SK-N-SH (cell line): ENCODE measurements around the gene NOP58. TPM values are rescaled to one million over a fixed set of nuclear protein-coding genes. Genes with fewer than 3 reads are reported as not detected.

Source experiments
- CTCF ChIA-PET: fragments of 300-600, 350-600 bp; formaldehyde crosslinking; extraction: SDS; loops from one replicate; lab custom pipeline; 2021; lab: Yijun Ruan, JAX
- POLR2A ChIA-PET: fragments of 350-600 bp; sonication (Branson Sonifier 250); formaldehyde crosslinking; extraction: SDS; loops from one replicate; lab custom pipeline; 2020; ENCODE audit warnings: antibody characterized with exemption, inconsistent platforms; lab: Yijun Ruan, JAX
- DNase-seq: peaks from one replicate; pipeline ENCODE4 v3.0.0; 2012
- H2AFZ ChIP-seq: fragments of 200-600 bp; sonication (generic); 2 replicates; pipeline ENCODE4 v1.8.1; 2016; ENCODE audit warnings: antibody characterized with exemption, mild to moderate bottlenecking, low read depth
- H3F3A ChIP-seq: fragments of 200-600 bp; sonication (generic); replicated peaks from 2 replicates; pipeline ENCODE3; 2016; ENCODE audit warnings: antibody characterized with exemption, mild to moderate bottlenecking; ENCODE audit not compliant: insufficient read depth
- H3K27ac ChIP-seq, 2 experiments: fragments of 200-500 bp in 1 of 2; fragments of 200-600 bp in 1 of 2; sonication (Bioruptor generic) in 1 of 2; sonication (generic), shearing (Covaris generic) in 1 of 2; 2 replicates each; pipeline versions ENCODE4 v1.5.1 to v1.6.1; 2014 to 2016; ENCODE audit warnings: low read depth in 2 of 2, inconsistent platforms in 1 of 2, low read length in 1 of 2, mild to moderate bottlenecking in 1 of 2, mixed read lengths in 1 of 2
- H3K27me3 ChIP-seq: fragments of 200-600 bp; sonication (generic), shearing (Covaris generic); 2 replicates; pipeline ENCODE4 v1.6.1; 2016; ENCODE audit warnings: mixed run types; ENCODE audit not compliant: insufficient read depth
- H3K36me3 ChIP-seq, 2 experiments: fragments of 200-500 bp in 1 of 2; fragments of 200-600 bp in 1 of 2; sonication (Bioruptor generic) in 1 of 2; sonication (generic) in 1 of 2; replicated peaks in 1 of 2; 2 replicates each; pipeline versions ENCODE3 to v1.5.1; 2014 to 2016; ENCODE audit warnings: low read length in 1 of 2, mild to moderate bottlenecking in 1 of 2; ENCODE audit not compliant: insufficient read depth in 2 of 2, control insufficient read depth in 1 of 2
- H3K4me1 ChIP-seq, 2 experiments: fragments of 200-500 bp in 1 of 2; fragments of 200-600 bp in 1 of 2; sonication (Bioruptor generic) in 1 of 2; sonication (generic), shearing (Covaris generic) in 1 of 2; 2 replicates each; pipeline versions ENCODE4 v1.5.1 to v1.6.1; 2014 to 2016; ENCODE audit warnings: low read depth in 1 of 2, low read length in 1 of 2, mixed run types in 1 of 2; ENCODE audit not compliant: insufficient read depth in 2 of 2, control insufficient read depth in 1 of 2
- H3K4me2 ChIP-seq: fragments of 200-600 bp; sonication (generic), shearing (Covaris generic); 2 replicates; pipeline ENCODE4 v1.6.1; 2017; ENCODE audit warnings: mixed run types
- H3K4me3 ChIP-seq, 2 experiments: fragments of 200-500 bp in 1 of 2; fragments of 200-600 bp in 1 of 2; sonication (Bioruptor generic) in 1 of 2; sonication (generic), shearing (Covaris generic) in 1 of 2; 2 replicates each; pipeline versions ENCODE4 v1.5.1 to v1.8.1; 2014 to 2016; ENCODE audit warnings: low read depth in 2 of 2, inconsistent platforms in 1 of 2, low read length in 1 of 2, mild to moderate bottlenecking in 1 of 2, mixed read lengths in 1 of 2, moderate library complexity in 1 of 2
- H3K79me2 ChIP-seq: fragments of 200-600 bp; sonication (generic); 2 replicates; pipeline ENCODE4 v1.8.1; 2017; ENCODE audit warnings: mild to moderate bottlenecking; ENCODE audit not compliant: insufficient read depth
- H3K9ac ChIP-seq: fragments of 200-600 bp; sonication (generic); 2 replicates; pipeline ENCODE4 v1.6.1; 2017; ENCODE audit warnings: mixed run types
- H3K9me2 ChIP-seq: fragments of 200-600 bp; sonication (generic); 2 replicates; pipeline ENCODE4 v1.6.1; 2017; ENCODE audit warnings: mixed run types
- H3K9me3 ChIP-seq: fragments of 200-600 bp; sonication (generic); 2 replicates; pipeline ENCODE4 v1.6.1; 2017; ENCODE audit warnings: mixed run types, mild to moderate bottlenecking, moderate library complexity
- H4K20me1 ChIP-seq: fragments of 200-600 bp; sonication (generic); 2 replicates; pipeline ENCODE4 v1.6.1; 2017; ENCODE audit warnings: mild to moderate bottlenecking, mixed run types; ENCODE audit not compliant: insufficient read depth
- CTCF ChIP-seq: fragments of 200-600 bp; sonication (generic); IDR thresholded peaks from 2 replicates; pipeline ENCODE4 v1.6.1; 2017; ENCODE audit warnings: antibody characterized with exemption, mild to moderate bottlenecking, moderate library complexity
- ELF1 ChIP-seq: IDR thresholded peaks from 2 replicates; pipeline ENCODE4 v1.4.0; 2012
- GABPA ChIP-seq: IDR thresholded peaks from 2 replicates; pipeline ENCODE4 v1.4.0; 2012; ENCODE audit warnings: low read depth, mild to moderate bottlenecking
- IRF3 ChIP-seq: fragments of 150-350 bp; IDR thresholded peaks from 2 replicates; pipeline ENCODE4 v1.6.1; 2016; ENCODE audit warnings: mild to moderate bottlenecking, low read depth, low read length
- MXI1 ChIP-seq: IDR thresholded peaks from 2 replicates; pipeline ENCODE4 v1.6.1; 2012; ENCODE audit warnings: mild to moderate bottlenecking, low read depth, low read length, improper control_type of control experiment
- NRF1 ChIP-seq: IDR thresholded peaks from 2 replicates; pipeline ENCODE4 v1.6.1; 2012; ENCODE audit warnings: low read depth, mild to moderate bottlenecking, low read length
- PBX3 ChIP-seq: IDR thresholded peaks from 2 replicates; pipeline ENCODE4; 2012
- POLR2AphosphoS5 ChIP-seq: IDR thresholded peaks from 2 replicates; pipeline ENCODE4 v1.6.1; 2012; ENCODE audit warnings: low read depth, low read length
- RAD21 ChIP-seq: IDR thresholded peaks from 2 replicates; pipeline ENCODE4 v1.6.1; 2012; ENCODE audit warnings: mild to moderate bottlenecking, low read length
- RCOR1 ChIP-seq: fragments of 150-350 bp; IDR thresholded peaks from 2 replicates; pipeline ENCODE4 v1.6.1; 2017; ENCODE audit warnings: antibody characterized with exemption, low read length
- REST ChIP-seq: IDR thresholded peaks from 2 replicates; pipeline ENCODE4 v1.6.1; 2012; ENCODE audit warnings: mild to moderate bottlenecking, low read depth, low read length, moderate library complexity
- RXRA ChIP-seq: IDR thresholded peaks from 2 replicates; pipeline ENCODE4 v1.4.0; 2012; ENCODE audit warnings: low read depth, mild to moderate bottlenecking, borderline replicate concordance
- SMC3 ChIP-seq: IDR thresholded peaks from 2 replicates; pipeline ENCODE4 v1.6.1; 2012; ENCODE audit warnings: low read depth, low read length, improper control_type of control experiment
- TCF12 ChIP-seq: IDR thresholded peaks from 2 replicates; pipeline ENCODE4 v1.4.0; 2012
- TEAD4 ChIP-seq: IDR thresholded peaks from 2 replicates; pipeline ENCODE4 v1.4.0; 2012; ENCODE audit warnings: mild to moderate bottlenecking, borderline replicate concordance; ENCODE audit not compliant: insufficient read depth
- USF2 ChIP-seq: fragments of 150-350 bp; IDR thresholded peaks from 2 replicates; pipeline ENCODE4 v1.6.1; 2017; ENCODE audit warnings: antibody characterized with exemption, low read length, low read depth, borderline replicate concordance
- WGBS: methylation state at CpG from one replicate; pipeline ENCODE4 v1.1.6; 2017; ENCODE audit warnings: low lambda C conversion rate; 5-methylcytosine and 5-hydroxymethylcytosine counted together
- polyA plus RNA-seq, 3 experiments: library from polyadenylated mRNA; depleted of rRNA; stranded (reverse); fragments of >200 nt; gene quantifications; 2 replicates each; pipeline ENCODE4 v1.2.3, GENCODE V29; 2012

NOP58 gene
- polyA plus RNA-seq, 1 of the 3 experiments (the other 2 are of a cell fraction): 37.4 TPM

GRCh38 chr2:202278944-202279343, 13.4 kb downstream of the NOP58 start:
- no peak overlapping the region; a peak in 1 of 4 replicates for H3K4me3 ChIP-seq
- CTCF ChIA-PET: interaction anchor here (0.6 to 2.3 kb wide), 14 partner anchors 12 to 266 kb away, joined by 3 to 9 read pairs (median 4); partner anchors contain the start of gene BMPR2
- H3K9ac ChIP-seq: peak overlapping the region; percentile 19; the same call in 1 of the 2 replicates
- WGBS: 33% methylated on average over 1 of the region's 1 CpG
- H4K20me1 ChIP-seq: peaks cover 78% of the 10 kb centered on the region
- POLR2A ChIA-PET: no interaction called here
- no peak overlapping the region for H2AFZ ChIP-seq
- peaks cover 100% of the 10 kb centered on the region for H3K79me2 ChIP-seq
- no peaks in the 10 kb centered on the region for H3K9me2 ChIP-seq
- peaks cover 31% of the 10 kb centered on the region for H3F3A ChIP-seq
- no peaks in the 10 kb centered on the region for H3K27me3 ChIP-seq
- TF ChIP-seq RAD21 (peak; percentile 70), USF2 (no peak), TEAD4 (no peak), TCF12 (no peak), REST (peak; percentile 75), POLR2AphosphoS5 (no peak), SMC3 (peak; percentile 43), NRF1 (no peak), ELF1 (no peak), CTCF (peak; percentile 76)
- H3K9me3 ChIP-seq: no peaks in the 10 kb centered on the region
- peaks cover 50 to 71% of the 10 kb centered on the region in 2 experiments for H3K36me3 ChIP-seq
- H3K4me2 ChIP-seq: peak overlapping the region; percentile 35; the same call in 1 of the 2 replicates
- peak overlapping the region in 1 of 2 experiments; percentile 61; a peak in 2 of 4 replicates for H3K27ac ChIP-seq
- peaks cover 0 to 13% of the 10 kb centered on the region in 2 experiments; a peak in 2 of 4 replicates for H3K4me1 ChIP-seq
- DNase-seq: peak; percentile 53

- no peaks in the 10 kb centered on the region for H3K9me3 ChIP-seq
- H3K9me2 ChIP-seq: no peaks in the 10 kb centered on the region
- no peak overlapping the region for H3K27ac ChIP-seq
- H3K9ac ChIP-seq: no peak overlapping the region
- 0 out of 2 replicates have a peak, but pooled peaks cover 5% of the 10 kb centered on the region for H4K20me1 ChIP-seq
- no peak overlapping the region for H3K4me3 ChIP-seq
- H3K79me2 ChIP-seq: peaks cover 81% of the 10 kb centered on the region
- ChIA-PET CTCF (no interaction called here), POLR2A (no interaction called here)
- H3K27me3 ChIP-seq: no peaks in the 10 kb centered on the region
- H3K36me3 ChIP-seq: peaks cover 61 to 78% of the 10 kb centered on the region in 2 experiments
- H3K4me2 ChIP-seq: no peak overlapping the region
- DNase-seq: no peak
- peaks cover 39% of the 10 kb centered on the region for H3F3A ChIP-seq
- no peak overlapping the region for H2AFZ ChIP-seq
- H3K4me1 ChIP-seq: no peaks in the 10 kb centered on the region; a peak in 1 of 4 replicates
- TF ChIP-seq RXRA (no peak), RCOR1 (no peak), IRF3 (no peak), NRF1 (no peak), CTCF (no peak), PBX3 (no peak), MXI1 (no peak), GABPA (no peak)
Observed at GRCh38 chr2:202286595-202286994, 21.0 kb downstream of the NOP58 start.
